GM23338 (cell line): ENCODE data around the gene CCIN. TPM values are rescaled to one million over a fixed set of nuclear protein-coding genes. Genes with fewer than 3 reads are reported as not detected.

Experiments used
- ATAC-seq: fragments of 200-7000 bp; cut with Tn5 transposase; 3 replicates; pipeline ENCODE4 v1.9.1; 2020
- DNase-seq: peaks from one replicate; pipeline ENCODE4 v3.0.0-alpha.2; 2015; ENCODE audit warnings: low spot score
- H2AFZ ChIP-seq: fragments of 200-600 bp; sonication (generic); 2 replicates; pipeline ENCODE4 v1.8.0; 2016; ENCODE audit warnings: antibody characterized with exemption, mild to moderate bottlenecking, moderate library complexity
- H3F3A ChIP-seq: fragments of 200-600 bp; sonication (generic); replicated peaks from 2 replicates; pipeline ENCODE4 v1.8.0; 2017; ENCODE audit warnings: antibody characterized with exemption, mixed run types, low read depth
- H3K27ac ChIP-seq: fragments of 200-600 bp; sonication (generic); 2 replicates; pipeline ENCODE4 v1.6.1; 2016; ENCODE audit warnings: low read depth
- H3K27me3 ChIP-seq: fragments of 200-600 bp; sonication (generic); 2 replicates; pipeline ENCODE4 v1.8.0; 2016; ENCODE audit warnings: mild to moderate bottlenecking, mixed run types, moderate library complexity; ENCODE audit not compliant: insufficient read depth
- H3K36me3 ChIP-seq: fragments of 200-600 bp; sonication (generic); 2 replicates; pipeline ENCODE4 v1.8.0; 2016; ENCODE audit warnings: mild to moderate bottlenecking; ENCODE audit not compliant: insufficient read depth
- H3K4me1 ChIP-seq: fragments of 200-600 bp; sonication (generic); 2 replicates; pipeline ENCODE4 v1.8.0; 2016; ENCODE audit warnings: mild to moderate bottlenecking, moderate library complexity; ENCODE audit not compliant: insufficient read depth
- H3K4me2 ChIP-seq: fragments of 200-600 bp; sonication (generic); 2 replicates; pipeline ENCODE4 v1.7.1; 2017; ENCODE audit warnings: mixed run types
- H3K4me3 ChIP-seq: fragments of 200-600 bp; sonication (generic); 2 replicates; pipeline ENCODE4 v1.6.1; 2016; ENCODE audit warnings: mixed run types
- H3K79me2 ChIP-seq: fragments of 200-600 bp; sonication (generic); replicated peaks from 2 replicates; pipeline ENCODE4 v1.8.0; 2017; ENCODE audit warnings: mild to moderate bottlenecking; ENCODE audit not compliant: insufficient read depth
- H3K9me2 ChIP-seq: fragments of 200-600 bp; sonication (generic); 2 replicates; pipeline ENCODE4 v1.8.0; 2017; ENCODE audit not compliant: insufficient read depth
- H4K20me1 ChIP-seq: fragments of 200-600 bp; sonication (generic); replicated peaks from 2 replicates; pipeline ENCODE4 v1.8.0; 2017; ENCODE audit warnings: mild to moderate bottlenecking; ENCODE audit not compliant: insufficient read depth
- H3K27ac Mint-ChIP-seq: 2 replicates; pipeline ENCODE4 v1.8.0; 2020; ENCODE audit warnings: inconsistent platforms, mild to moderate bottlenecking, moderate library complexity, mixed read lengths
- H3K27me3 Mint-ChIP-seq: 3 replicates; pipeline ENCODE4 v1.8.0; 2022; ENCODE audit warnings: low read depth, mild to moderate bottlenecking, moderate library complexity, mixed read lengths, inconsistent platforms; ENCODE audit not compliant: insufficient read depth, poor library complexity
- H3K36me3 Mint-ChIP-seq: 3 replicates; pipeline ENCODE4 v1.8.0; 2021; ENCODE audit warnings: low read depth, mild to moderate bottlenecking, inconsistent platforms, moderate library complexity, mixed read lengths
- H3K4me1 Mint-ChIP-seq: 3 replicates; pipeline ENCODE4 v1.8.0; 2020; ENCODE audit warnings: mild to moderate bottlenecking, inconsistent platforms, mixed read lengths
- H3K4me3 Mint-ChIP-seq: 3 replicates; pipeline ENCODE4 v1.8.0; 2021; ENCODE audit warnings: moderate library complexity, mild to moderate bottlenecking, inconsistent platforms, mixed read lengths
- H3K9me3 Mint-ChIP-seq: 3 replicates; pipeline ENCODE4 v1.8.0; 2020; ENCODE audit warnings: moderate library complexity, mild to moderate bottlenecking, inconsistent platforms, mixed read lengths
- EZH2 ChIP-seq: fragments of 200-600 bp; sonication (generic); IDR thresholded peaks from one replicate; pipeline ENCODE4 v1.8.0; 2017; ENCODE audit warnings: antibody characterized with exemption, mild to moderate bottlenecking, low read depth; ENCODE audit not compliant: unreplicated experiment
- JUNB ChIP-seq: IDR thresholded peaks from one replicate; pipeline ENCODE4 v1.6.1; 2016; ENCODE audit warnings: antibody characterized with exemption; ENCODE audit not compliant: unreplicated experiment
- NANOG ChIP-seq: IDR thresholded peaks from 2 replicates; pipeline ENCODE4 v1.6.1; 2016; ENCODE audit warnings: antibody characterized with exemption, borderline replicate concordance
- POLR2AphosphoS5 ChIP-seq: IDR thresholded peaks from 2 replicates; pipeline ENCODE4 v1.6.1; 2016; ENCODE audit warnings: antibody characterized with exemption, low read depth
- STAT1 ChIP-seq: IDR thresholded peaks from one replicate; pipeline ENCODE4 v1.6.1; 2016; ENCODE audit warnings: antibody characterized with exemption; ENCODE audit not compliant: unreplicated experiment
- polyA plus RNA-seq: library from polyadenylated mRNA; unstranded; fragments of >200 nt; fragmentation: Nextera tagmentation; extraction: Ambion mirVana; gene quantifications from 2 replicates; pipeline ENCODE4 v1.2.1, GENCODE V29; 2016
- total RNA-seq: library from RNA; depleted of rRNA; stranded (reverse); fragments of >200 nt; shearing (Covaris generic); gene quantifications from 2 replicates; pipeline ENCODE4 v1.2.3, GENCODE V29; 2014
- TF ChIP-seq, protein P1 (sequence below): IDR thresholded peaks from 2 replicates; pipeline ENCODE4 v1.6.1; 2016; ENCODE audit warnings: antibody characterized with exemption
- TF ChIP-seq, protein P2 (sequence below): IDR thresholded peaks from one replicate; pipeline ENCODE4 v1.6.1; 2018; ENCODE audit warnings: antibody characterized with exemption; ENCODE audit not compliant: unreplicated experiment
- TF ChIP-seq, protein P3 (sequence below): fragments of 250-450 bp; sonication (Bioruptor Pico); IDR thresholded peaks from 2 replicates; pipeline ENCODE4 v1.5.0; 2020; ENCODE audit warnings: mild to moderate bottlenecking, moderate library complexity

The CCIN gene
- total and polyA plus RNA-seq, 2 experiments from 2014 or later = 0.14 TPM; not detected in 1

DNA sequence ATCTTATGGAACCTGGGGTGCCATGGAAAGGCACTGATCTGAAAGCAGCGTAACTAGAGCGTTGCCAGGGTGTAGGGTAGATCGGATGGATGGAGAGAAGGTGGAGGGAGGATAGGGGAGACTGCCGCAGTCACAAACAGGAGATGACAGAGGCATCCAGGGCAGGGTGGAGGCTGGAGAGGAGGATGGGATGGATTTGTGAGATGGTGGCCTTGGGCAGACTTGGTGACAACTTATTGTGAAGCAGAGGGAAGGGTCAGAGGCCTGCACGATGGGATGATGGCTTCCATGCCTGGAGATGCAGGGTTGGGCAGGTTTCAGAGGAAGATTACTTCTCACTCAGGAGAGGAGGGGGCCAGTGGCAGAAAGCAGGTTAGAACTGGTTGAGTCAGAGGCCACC lies 30.3 kb upstream of the CCIN start (continued):
- TF ChIP-seq, protein P1, sequence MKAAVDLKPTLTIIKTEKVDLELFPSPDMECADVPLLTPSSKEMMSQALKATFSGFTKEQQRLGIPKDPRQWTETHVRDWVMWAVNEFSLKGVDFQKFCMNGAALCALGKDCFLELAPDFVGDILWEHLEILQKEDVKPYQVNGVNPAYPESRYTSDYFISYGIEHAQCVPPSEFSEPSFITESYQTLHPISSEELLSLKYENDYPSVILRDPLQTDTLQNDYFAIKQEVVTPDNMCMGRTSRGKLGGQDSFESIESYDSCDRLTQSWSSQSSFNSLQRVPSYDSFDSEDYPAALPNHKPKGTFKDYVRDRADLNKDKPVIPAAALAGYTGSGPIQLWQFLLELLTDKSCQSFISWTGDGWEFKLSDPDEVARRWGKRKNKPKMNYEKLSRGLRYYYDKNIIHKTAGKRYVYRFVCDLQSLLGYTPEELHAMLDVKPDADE = no peak
- TF ChIP-seq, protein P2, sequence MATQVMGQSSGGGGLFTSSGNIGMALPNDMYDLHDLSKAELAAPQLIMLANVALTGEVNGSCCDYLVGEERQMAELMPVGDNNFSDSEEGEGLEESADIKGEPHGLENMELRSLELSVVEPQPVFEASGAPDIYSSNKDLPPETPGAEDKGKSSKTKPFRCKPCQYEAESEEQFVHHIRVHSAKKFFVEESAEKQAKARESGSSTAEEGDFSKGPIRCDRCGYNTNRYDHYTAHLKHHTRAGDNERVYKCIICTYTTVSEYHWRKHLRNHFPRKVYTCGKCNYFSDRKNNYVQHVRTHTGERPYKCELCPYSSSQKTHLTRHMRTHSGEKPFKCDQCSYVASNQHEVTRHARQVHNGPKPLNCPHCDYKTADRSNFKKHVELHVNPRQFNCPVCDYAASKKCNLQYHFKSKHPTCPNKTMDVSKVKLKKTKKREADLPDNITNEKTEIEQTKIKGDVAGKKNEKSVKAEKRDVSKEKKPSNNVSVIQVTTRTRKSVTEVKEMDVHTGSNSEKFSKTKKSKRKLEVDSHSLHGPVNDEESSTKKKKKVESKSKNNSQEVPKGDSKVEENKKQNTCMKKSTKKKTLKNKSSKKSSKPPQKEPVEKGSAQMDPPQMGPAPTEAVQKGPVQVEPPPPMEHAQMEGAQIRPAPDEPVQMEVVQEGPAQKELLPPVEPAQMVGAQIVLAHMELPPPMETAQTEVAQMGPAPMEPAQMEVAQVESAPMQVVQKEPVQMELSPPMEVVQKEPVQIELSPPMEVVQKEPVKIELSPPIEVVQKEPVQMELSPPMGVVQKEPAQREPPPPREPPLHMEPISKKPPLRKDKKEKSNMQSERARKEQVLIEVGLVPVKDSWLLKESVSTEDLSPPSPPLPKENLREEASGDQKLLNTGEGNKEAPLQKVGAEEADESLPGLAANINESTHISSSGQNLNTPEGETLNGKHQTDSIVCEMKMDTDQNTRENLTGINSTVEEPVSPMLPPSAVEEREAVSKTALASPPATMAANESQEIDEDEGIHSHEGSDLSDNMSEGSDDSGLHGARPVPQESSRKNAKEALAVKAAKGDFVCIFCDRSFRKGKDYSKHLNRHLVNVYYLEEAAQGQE = no peak
- TF ChIP-seq JUNB (no peak), POLR2AphosphoS5 (no peak)

DNA sequence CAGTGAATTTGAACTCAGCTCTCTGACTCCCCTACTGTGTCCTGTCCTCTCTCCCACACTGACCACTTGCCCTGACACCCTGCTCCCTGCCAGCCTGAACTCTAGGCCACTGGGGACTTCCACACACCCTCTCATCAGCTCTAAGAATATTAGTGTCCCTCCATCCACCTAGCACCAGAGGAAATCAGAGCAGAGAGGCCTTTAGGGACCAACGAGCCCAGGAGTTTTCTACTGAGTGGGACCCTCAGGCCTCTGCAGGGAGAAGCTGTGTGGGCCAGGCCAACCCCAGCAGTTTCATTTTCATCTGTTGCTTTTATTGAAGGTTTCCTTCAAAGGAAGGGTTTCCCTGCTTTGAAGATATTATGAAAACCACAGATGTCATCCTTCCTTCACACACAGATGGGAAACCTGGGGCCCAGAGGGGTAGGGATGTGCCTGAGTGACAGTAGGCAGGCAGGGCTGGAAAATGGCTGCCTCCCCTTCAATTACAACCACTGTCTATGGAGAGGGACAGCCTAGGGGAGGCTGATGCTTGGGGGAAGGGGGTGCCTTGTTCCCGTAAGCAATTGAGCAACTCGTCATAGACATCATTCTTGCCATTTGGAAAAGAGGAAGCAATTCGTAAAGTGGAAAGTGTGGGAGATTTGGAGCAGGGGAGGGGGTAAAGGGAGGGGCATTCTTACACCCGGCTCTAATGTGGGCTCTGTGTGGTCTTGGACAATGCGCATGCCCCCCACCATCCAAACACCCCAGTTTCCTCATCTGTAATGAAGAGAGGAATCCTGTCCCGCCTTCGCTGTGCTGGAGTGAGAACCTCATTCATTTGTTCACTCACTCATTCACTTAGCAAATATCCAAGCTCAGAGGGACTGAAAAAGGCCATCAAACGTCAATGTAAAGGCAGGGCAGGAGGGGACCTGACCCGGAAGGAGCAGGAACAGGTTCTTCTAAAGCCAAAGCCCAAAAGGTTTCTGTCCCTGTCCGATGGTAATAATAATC lies 28.8 kb upstream of the CCIN start:
- DNase-seq (no peak), ATAC-seq (no peak)
- no peak overlapping the region for H2AFZ ChIP-seq
- H3K4me1 ChIP-seq = peaks cover 16% of the 10 kb centered on the region
- no peaks in the 10 kb centered on the region for H3K79me2 ChIP-seq
- Mint-ChIP-seq H3K27me3 (peaks cover 33% of the 10 kb centered on the region), H3K9me3 (peaks cover 2% of the 10 kb centered on the region), H3K27ac (no peak overlapping the region), H3K4me1 (peaks cover 18% of the 10 kb centered on the region), H3K36me3 (peaks cover 3% of the 10 kb centered on the region), H3K4me3 (no peak overlapping the region)
- H3F3A ChIP-seq = peaks cover 5% of the 10 kb centered on the region; the same call in 1 of the 2 replicates
- H3K9me2 ChIP-seq = 0 out of 2 replicates have a peak, but pooled peaks cover 2% of the 10 kb centered on the region
- H3K27me3 ChIP-seq = peaks cover 46% of the 10 kb centered on the region
- H4K20me1 ChIP-seq = peaks cover 6% of the 10 kb centered on the region; the same call in 1 of the 2 replicates
- no peak overlapping the region for H3K4me2 ChIP-seq
- H3K36me3 ChIP-seq = no peaks in the 10 kb centered on the region
- no peak overlapping the region for H3K4me3 ChIP-seq
- H3K27ac ChIP-seq = no peak overlapping the region
- TF ChIP-seq, protein P3, sequence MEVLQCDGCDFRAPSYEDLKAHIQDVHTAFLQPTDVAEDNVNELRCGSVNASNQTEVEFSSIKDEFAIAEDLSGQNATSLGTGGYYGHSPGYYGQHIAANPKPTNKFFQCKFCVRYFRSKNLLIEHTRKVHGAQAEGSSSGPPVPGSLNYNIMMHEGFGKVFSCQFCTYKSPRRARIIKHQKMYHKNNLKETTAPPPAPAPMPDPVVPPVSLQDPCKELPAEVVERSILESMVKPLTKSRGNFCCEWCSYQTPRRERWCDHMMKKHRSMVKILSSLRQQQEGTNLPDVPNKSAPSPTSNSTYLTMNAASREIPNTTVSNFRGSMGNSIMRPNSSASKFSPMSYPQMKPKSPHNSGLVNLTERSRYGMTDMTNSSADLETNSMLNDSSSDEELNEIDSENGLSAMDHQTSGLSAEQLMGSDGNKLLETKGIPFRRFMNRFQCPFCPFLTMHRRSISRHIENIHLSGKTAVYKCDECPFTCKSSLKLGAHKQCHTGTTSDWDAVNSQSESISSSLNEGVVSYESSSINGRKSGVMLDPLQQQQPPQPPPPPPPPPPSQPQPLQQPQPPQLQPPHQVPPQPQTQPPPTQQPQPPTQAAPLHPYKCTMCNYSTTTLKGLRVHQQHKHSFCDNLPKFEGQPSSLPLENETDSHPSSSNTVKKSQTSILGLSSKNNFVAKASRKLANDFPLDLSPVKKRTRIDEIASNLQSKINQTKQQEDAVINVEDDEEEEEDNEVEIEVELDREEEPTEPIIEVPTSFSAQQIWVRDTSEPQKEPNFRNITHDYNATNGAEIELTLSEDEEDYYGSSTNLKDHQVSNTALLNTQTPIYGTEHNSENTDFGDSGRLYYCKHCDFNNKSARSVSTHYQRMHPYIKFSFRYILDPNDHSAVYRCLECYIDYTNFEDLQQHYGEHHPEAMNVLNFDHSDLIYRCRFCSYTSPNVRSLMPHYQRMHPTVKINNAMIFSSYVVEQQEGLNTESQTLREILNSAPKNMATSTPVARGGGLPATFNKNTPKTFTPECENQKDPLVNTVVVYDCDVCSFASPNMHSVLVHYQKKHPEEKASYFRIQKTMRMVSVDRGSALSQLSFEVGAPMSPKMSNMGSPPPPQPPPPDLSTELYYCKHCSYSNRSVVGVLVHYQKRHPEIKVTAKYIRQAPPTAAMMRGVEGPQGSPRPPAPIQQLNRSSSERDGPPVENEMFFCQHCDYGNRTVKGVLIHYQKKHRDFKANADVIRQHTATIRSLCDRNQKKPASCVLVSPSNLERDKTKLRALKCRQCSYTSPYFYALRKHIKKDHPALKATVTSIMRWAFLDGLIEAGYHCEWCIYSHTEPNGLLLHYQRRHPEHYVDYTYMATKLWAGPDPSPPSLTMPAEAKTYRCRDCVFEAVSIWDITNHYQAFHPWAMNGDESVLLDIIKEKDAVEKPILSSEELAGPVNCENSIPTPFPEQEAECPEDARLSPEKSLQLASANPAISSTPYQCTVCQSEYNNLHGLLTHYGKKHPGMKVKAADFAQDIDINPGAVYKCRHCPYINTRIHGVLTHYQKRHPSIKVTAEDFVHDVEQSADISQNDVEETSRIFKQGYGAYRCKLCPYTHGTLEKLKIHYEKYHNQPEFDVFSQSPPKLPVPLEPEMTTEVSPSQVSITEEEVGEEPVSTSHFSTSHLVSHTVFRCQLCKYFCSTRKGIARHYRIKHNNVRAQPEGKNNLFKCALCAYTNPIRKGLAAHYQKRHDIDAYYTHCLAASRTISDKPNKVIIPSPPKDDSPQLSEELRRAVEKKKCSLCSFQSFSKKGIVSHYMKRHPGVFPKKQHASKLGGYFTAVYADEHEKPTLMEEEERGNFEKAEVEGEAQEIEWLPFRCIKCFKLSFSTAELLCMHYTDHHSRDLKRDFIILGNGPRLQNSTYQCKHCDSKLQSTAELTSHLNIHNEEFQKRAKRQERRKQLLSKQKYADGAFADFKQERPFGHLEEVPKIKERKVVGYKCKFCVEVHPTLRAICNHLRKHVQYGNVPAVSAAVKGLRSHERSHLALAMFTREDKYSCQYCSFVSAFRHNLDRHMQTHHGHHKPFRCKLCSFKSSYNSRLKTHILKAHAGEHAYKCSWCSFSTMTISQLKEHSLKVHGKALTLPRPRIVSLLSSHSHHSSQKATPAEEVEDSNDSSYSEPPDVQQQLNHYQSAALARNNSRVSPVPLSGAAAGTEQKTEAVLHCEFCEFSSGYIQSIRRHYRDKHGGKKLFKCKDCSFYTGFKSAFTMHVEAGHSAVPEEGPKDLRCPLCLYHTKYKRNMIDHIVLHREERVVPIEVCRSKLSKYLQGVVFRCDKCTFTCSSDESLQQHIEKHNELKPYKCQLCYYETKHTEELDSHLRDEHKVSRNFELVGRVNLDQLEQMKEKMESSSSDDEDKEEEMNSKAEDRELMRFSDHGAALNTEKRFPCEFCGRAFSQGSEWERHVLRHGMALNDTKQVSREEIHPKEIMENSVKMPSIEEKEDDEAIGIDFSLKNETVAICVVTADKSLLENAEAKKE (CRISPR knock-in tag) = no peak
- TF ChIP-seq, protein P2 = no peak
- TF ChIP-seq JUNB (no peak), EZH2 (no peak), STAT1 (no peak), NANOG (no peak)
